Effector memory CD4-positive, alpha-beta T cell (primary cell): ENCODE data around the gene TUB.

Experiments used
- DNase-seq, 3 donors: peaks; one replicate each; pipeline ENCODE4 v3.0.0-alpha.2; 2020
- H3K27ac ChIP-seq: 2 replicates; pipeline ENCODE4 v1.7.0; 2013; ENCODE audit warnings: mild to moderate bottlenecking, low read length, moderate library complexity; ENCODE audit not compliant: insufficient read depth, poor library complexity, severe bottlenecking
- H3K27me3 ChIP-seq: replicated peaks from 2 replicates; pipeline ENCODE4 v1.7.0; 2013; ENCODE audit warnings: mild to moderate bottlenecking, low read length; ENCODE audit not compliant: insufficient read depth, control insufficient read depth, poor library complexity, severe bottlenecking
- H3K36me3 ChIP-seq: 2 replicates; pipeline ENCODE4 v1.7.0; 2013; ENCODE audit warnings: mild to moderate bottlenecking, low read length, moderate library complexity; ENCODE audit not compliant: control insufficient read depth, insufficient read depth
- H3K4me1 ChIP-seq: 2 replicates; pipeline ENCODE4 v1.7.0; 2013; ENCODE audit warnings: low read length, mild to moderate bottlenecking; ENCODE audit not compliant: control insufficient read depth, insufficient read depth, poor library complexity, severe bottlenecking
- H3K4me3 ChIP-seq: 2 replicates; pipeline ENCODE4 v1.7.0; 2013; ENCODE audit warnings: low read length, low read depth, mild to moderate bottlenecking; ENCODE audit not compliant: insufficient read depth, poor library complexity, severe bottlenecking
- H3K9me3 ChIP-seq: 2 replicates; pipeline ENCODE4 v1.7.0; 2013; ENCODE audit warnings: mild to moderate bottlenecking, low read length, moderate library complexity; ENCODE audit not compliant: control insufficient read depth

The TUB gene

DNA sequence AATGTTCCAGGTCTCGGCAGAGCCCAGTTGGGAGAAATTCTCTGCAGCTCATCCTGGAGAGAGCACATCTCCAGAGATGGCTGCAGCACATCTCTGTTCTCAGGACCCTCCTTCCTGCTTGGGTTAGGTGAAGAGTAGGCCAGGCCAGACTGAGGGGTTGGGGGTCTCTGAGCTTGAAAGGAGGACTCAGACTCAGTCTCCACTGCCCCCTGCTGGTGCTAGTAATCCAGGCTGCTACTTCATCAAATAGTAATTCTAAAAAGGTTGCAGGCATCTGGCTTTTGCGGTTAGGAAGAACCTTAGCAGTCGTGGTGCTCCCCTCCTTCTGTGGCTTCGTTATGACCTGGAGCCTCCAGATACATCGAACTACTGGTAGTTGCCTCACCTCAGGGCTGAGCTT is 9.7 kb downstream of the TUB start:
- Histone ChIP-seq H3K36me3 (no peaks in the 10 kb centered on the region), H3K9me3 (no peaks in the 10 kb centered on the region), H3K27ac (no peak overlapping the region), H3K4me1 (no peaks in the 10 kb centered on the region), H3K27me3 (no peaks in the 10 kb centered on the region), H3K4me3 (no peak overlapping the region)
- no peak for DNase-seq

GRCh38 chr11:8091721-8092120 is 10.7 kb downstream of the TUB start:
- Histone ChIP-seq H3K4me1 (no peaks in the 10 kb centered on the region), H3K4me3 (no peak overlapping the region), H3K27ac (no peak overlapping the region), H3K36me3 (no peaks in the 10 kb centered on the region), H3K27me3 (no peaks in the 10 kb centered on the region), H3K9me3 (no peaks in the 10 kb centered on the region)
- no peak for DNase-seq

GRCh38 chr11:8092587-8093424 is 11.8 kb downstream of the TUB start:
- Histone ChIP-seq H3K27ac (no peak overlapping the region), H3K36me3 (no peaks in the 10 kb centered on the region), H3K9me3 (no peaks in the 10 kb centered on the region), H3K27me3 (no peaks in the 10 kb centered on the region), H3K4me1 (no peaks in the 10 kb centered on the region), H3K4me3 (no peak overlapping the region)
- no peak for DNase-seq

DNA sequence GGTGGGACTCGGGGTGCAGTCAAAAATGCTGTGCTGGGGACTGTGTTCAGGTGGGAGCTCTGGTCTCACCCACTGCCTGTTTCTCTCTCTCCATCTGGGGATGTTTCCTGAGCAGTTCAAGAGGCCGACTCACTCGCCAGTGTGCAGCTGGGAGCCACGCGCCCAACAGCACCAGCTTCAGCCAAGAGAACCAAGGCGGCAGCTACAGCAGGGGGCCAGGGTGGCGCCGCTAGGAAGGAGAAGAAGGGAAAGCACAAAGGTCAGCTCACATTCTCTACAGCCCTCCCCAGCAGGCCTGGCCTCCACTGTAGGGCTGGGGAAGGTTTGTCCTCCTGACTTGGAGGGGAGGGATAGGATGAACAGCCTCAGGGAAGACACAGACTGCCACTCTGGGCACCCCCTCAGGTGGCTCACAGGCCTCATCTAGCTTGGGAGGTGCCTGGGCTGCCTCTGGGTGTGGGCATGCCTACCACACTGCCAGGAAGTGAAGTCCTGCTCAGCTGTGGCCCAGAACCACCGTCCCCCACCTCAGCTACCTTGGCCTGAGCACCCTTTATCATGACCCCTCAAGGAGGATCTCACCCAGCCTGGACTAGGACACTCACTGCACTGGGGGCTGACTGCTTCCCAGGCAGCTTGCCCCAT is 13.0 kb downstream of the TUB start:
- DNase-seq = no peak
- H3K4me3 ChIP-seq = no peak overlapping the region
- no peaks in the 10 kb centered on the region for H3K9me3 ChIP-seq
- H3K27me3 ChIP-seq = no peaks in the 10 kb centered on the region
- no peak overlapping the region for H3K27ac ChIP-seq
- no peaks in the 10 kb centered on the region for H3K36me3 ChIP-seq
- no peaks in the 10 kb centered on the region for H3K4me1 ChIP-seq

GRCh38 chr11:8094656-8095055 is 13.6 kb downstream of the TUB start:
- H3K27ac ChIP-seq = no peak overlapping the region
- no peaks in the 10 kb centered on the region for H3K4me1 ChIP-seq
- H3K9me3 ChIP-seq = no peaks in the 10 kb centered on the region
- no peak for DNase-seq
- H3K36me3 ChIP-seq = no peaks in the 10 kb centered on the region
- no peaks in the 10 kb centered on the region for H3K27me3 ChIP-seq
- H3K4me3 ChIP-seq = no peak overlapping the region

- DNase-seq = no peak
- Histone ChIP-seq H3K36me3 (no peaks in the 10 kb centered on the region), H3K4me3 (no peak overlapping the region), H3K27ac (no peak overlapping the region), H3K4me1 (no peaks in the 10 kb centered on the region), H3K27me3 (no peaks in the 10 kb centered on the region), H3K9me3 (no peaks in the 10 kb centered on the region)
Measured at GRCh38 chr11:8095371-8095770, 14.4 kb downstream of the TUB start.

- H3K4me3 ChIP-seq = no peak overlapping the region
- no peaks in the 10 kb centered on the region for H3K9me3 ChIP-seq
- no peaks in the 10 kb centered on the region for H3K27me3 ChIP-seq
- no peak for DNase-seq
- no peak overlapping the region for H3K27ac ChIP-seq
- H3K4me1 ChIP-seq = no peaks in the 10 kb centered on the region
- no peaks in the 10 kb centered on the region for H3K36me3 ChIP-seq
Measured at GRCh38 chr11:8095806-8096522, 15.0 kb downstream of the TUB start.

DNA sequence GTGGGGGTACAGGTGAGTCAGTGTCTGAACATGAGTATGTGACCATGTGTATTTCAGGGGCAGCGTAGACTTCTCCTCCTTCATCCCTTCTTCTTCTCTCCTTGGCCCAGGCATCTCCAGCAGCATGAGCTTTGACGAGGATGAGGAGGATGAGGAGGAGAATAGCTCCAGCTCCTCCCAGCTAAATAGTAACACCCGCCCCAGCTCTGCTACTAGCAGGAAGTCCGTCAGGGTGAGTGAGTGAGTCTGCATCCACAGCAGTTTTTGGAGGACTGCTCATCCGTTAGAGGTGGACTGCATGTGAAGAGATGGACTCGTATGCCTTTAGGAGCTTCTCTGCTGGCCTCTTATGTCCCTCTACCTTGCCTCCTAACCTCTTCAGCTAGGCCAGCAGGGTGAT is 15.6 kb downstream of the TUB start:
- H3K4me1 ChIP-seq = no peaks in the 10 kb centered on the region
- no peaks in the 10 kb centered on the region for H3K9me3 ChIP-seq
- no peak overlapping the region for H3K4me3 ChIP-seq
- no peak overlapping the region for H3K27ac ChIP-seq
- no peaks in the 10 kb centered on the region for H3K36me3 ChIP-seq
- H3K27me3 ChIP-seq = no peaks in the 10 kb centered on the region
- DNase-seq = no peak

DNA sequence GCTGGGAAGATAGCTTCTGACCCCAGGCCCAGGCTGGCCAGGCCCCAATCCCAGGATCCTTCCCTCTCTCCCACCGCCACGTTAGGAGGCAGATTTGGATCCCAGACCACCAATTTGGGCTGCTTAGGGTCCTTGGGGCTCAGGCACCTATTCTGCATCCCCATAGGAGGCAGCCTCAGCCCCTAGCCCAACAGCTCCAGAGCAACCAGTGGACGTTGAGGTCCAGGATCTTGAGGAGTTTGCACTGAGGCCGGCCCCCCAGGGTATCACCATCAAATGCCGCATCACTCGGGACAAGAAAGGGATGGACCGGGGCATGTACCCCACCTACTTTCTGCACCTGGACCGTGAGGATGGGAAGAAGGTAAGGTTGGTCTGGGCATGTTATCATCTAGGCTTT is 16.1 kb downstream of the TUB start:
- no peaks in the 10 kb centered on the region for H3K27me3 ChIP-seq
- H3K4me1 ChIP-seq = no peaks in the 10 kb centered on the region
- no peak for DNase-seq
- no peak overlapping the region for H3K27ac ChIP-seq
- no peaks in the 10 kb centered on the region for H3K36me3 ChIP-seq
- no peak overlapping the region for H3K4me3 ChIP-seq
- no peaks in the 10 kb centered on the region for H3K9me3 ChIP-seq

- Histone ChIP-seq H3K4me3 (no peak overlapping the region), H3K27me3 (no peaks in the 10 kb centered on the region), H3K27ac (no peak overlapping the region), H3K4me1 (no peaks in the 10 kb centered on the region), H3K36me3 (no peaks in the 10 kb centered on the region), H3K9me3 (no peaks in the 10 kb centered on the region)
- no peak for DNase-seq
Measured at GRCh38 chr11:8097468-8097867, 16.5 kb downstream of the TUB start.
